ENCODE results near the gene LMAN2L.

GRCh38 chr2:96787411-96787810 lies 47.5 kb upstream of the LMAN2L start:
- no peak for TF ChIP-seq POLR2A (IDR thresholded peaks at IDR 0.05)
- TF ChIP-seq, protein P1, sequence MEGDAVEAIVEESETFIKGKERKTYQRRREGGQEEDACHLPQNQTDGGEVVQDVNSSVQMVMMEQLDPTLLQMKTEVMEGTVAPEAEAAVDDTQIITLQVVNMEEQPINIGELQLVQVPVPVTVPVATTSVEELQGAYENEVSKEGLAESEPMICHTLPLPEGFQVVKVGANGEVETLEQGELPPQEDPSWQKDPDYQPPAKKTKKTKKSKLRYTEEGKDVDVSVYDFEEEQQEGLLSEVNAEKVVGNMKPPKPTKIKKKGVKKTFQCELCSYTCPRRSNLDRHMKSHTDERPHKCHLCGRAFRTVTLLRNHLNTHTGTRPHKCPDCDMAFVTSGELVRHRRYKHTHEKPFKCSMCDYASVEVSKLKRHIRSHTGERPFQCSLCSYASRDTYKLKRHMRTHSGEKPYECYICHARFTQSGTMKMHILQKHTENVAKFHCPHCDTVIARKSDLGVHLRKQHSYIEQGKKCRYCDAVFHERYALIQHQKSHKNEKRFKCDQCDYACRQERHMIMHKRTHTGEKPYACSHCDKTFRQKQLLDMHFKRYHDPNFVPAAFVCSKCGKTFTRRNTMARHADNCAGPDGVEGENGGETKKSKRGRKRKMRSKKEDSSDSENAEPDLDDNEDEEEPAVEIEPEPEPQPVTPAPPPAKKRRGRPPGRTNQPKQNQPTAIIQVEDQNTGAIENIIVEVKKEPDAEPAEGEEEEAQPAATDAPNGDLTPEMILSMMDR (IDR thresholded peaks at IDR 0.05): no peak
